ENCODE results near the gene ICA1. TPM values are rescaled to one million over a fixed set of nuclear protein-coding genes. Genes with fewer than 3 reads are reported as not detected.

The ICA1 gene
- total RNA-seq, 1 experiment from 2014 or later: 28.8 TPM

GRCh38 chr7:8151161-8151725 is 110.7 kb downstream of the ICA1 start:
- Histone ChIP-seq H3K18ac (ENCODE audit: insufficient read length, low read depth, low read length) (no peak overlapping the region), H2BK15ac (ENCODE audit: low read depth, low read length) (no peak overlapping the region), H4K5ac (ENCODE audit: insufficient read length, low read depth, low read length) (no peak overlapping the region), H3K4ac (ENCODE audit: low read depth, low read length) (no peak overlapping the region), H2BK12ac (ENCODE audit: insufficient read length, low read depth, low read length) (no peak overlapping the region), H3K79me2 (ENCODE audit: insufficient read depth, low read length) (no peaks in the 10 kb centered on the region; the same call in 1 of the 2 replicates), H2BK20ac (ENCODE audit: low read depth, low read length, poor library complexity, severe bottlenecking) (no peak overlapping the region), H4K8ac (replicated peaks; ENCODE audit: insufficient read length, low read depth, low read length) (no peak overlapping the region), H3K23ac (ENCODE audit: insufficient read length, low read depth, low read length) (no peak overlapping the region), H3K23me2 (ENCODE audit: insufficient read length, low read depth, low read length, poor library complexity, severe bottlenecking) (no peaks in the 10 kb centered on the region), H2BK5ac (ENCODE audit: insufficient read length, low read length) (no peak overlapping the region), H3K27ac (ENCODE audit: insufficient read length, low read depth, low read length) (no peak overlapping the region), H3K9me3 (ENCODE audit: control insufficient read depth, low read depth, low read length) (no peaks in the 10 kb centered on the region), H2AK5ac (ENCODE audit: insufficient read length, low read length) (no peak overlapping the region), H3K56ac (ENCODE audit: insufficient read length, low read depth, low read length) (peak overlapping the region; percentile 33), H2AFZ (ENCODE audit: low read length) (no peak overlapping the region), H2BK120ac (ENCODE audit: low read depth, low read length, poor library complexity, severe bottlenecking) (peak overlapping the region; percentile 16), H3K4me2 (ENCODE audit: insufficient read depth, insufficient read length, low read length) (no peak overlapping the region), H3K27me3 (ENCODE audit: insufficient read depth, low read length) (no peaks in the 10 kb centered on the region), H4K20me1 (ENCODE audit: control insufficient read depth, insufficient read depth, insufficient read length) (no peaks in the 10 kb centered on the region), H3T11ph (ENCODE audit: low read length) (no peak overlapping the region), H4K91ac (ENCODE audit: insufficient read length, low read depth, low read length) (no peak overlapping the region), H3K79me1 (ENCODE audit: insufficient read depth, low read depth, low read length, poor library complexity, severe bottlenecking) (no peaks in the 10 kb centered on the region), H3K4me1 (ENCODE audit: insufficient read depth, low read length) (peaks cover 6% of the 10 kb centered on the region; the same call in 1 of the 2 replicates), H3K9ac (ENCODE audit: extremely low read depth, insufficient read length, low read length) (no peak overlapping the region), H3K14ac (ENCODE audit: insufficient read depth, low read length) (no peak overlapping the region)
- no peak overlapping the region for H3K4me3 Mint-ChIP-seq
- WGBS (ENCODE audit: extremely low coverage, insufficient read length, low lambda C conversion rate): no CpG with 5 or more reads among the region's 7 CpGs
- no peak overlapping the region for H3K27ac Mint-ChIP-seq
- no peak for DNase-seq
- H3K36me3 Mint-ChIP-seq (ENCODE audit: insufficient read depth in 1 of 3, low read depth in 3 of 3): peaks cover 7 to 12% (median 12%) of the 10 kb centered on the region in 3 experiments; a peak in 5 of 7 replicates
- TF ChIP-seq CTCF (conservative IDR thresholded peaks at IDR 0.05): no peak
- peaks cover 17 to 28% of the 10 kb centered on the region in 2 experiments for H3K4me1 Mint-ChIP-seq
- peaks cover 2 to 8% of the 10 kb centered on the region in 2 experiments; a peak in 3 of 5 replicates for H3K9me3 Mint-ChIP-seq
- H3K27me3 Mint-ChIP-seq (ENCODE audit: low read depth): no peaks in the 10 kb centered on the region

Measured in H9 (cell line).